Fibroblast of lung (primary cell): ENCODE results near the gene NOX4. TPM values are rescaled to one million over a fixed set of nuclear protein-coding genes. Genes with fewer than 3 reads are reported as not detected.
"Not testable (repeated sequence)": the region's sequence is repeated elsewhere in the genome, so short reads cannot be mapped to it uniquely, and the experiment has no call there.

Experiments used
- DNase-seq, 2 donors: peaks; one replicate each; pipeline versions ENCODE4 v3.0.0 to v3.0.0-alpha.2; 2010; ENCODE audit warnings: low read depth in 2 of 2
- H2AFZ ChIP-seq: 2 replicates; pipeline ENCODE4 v1.5.1; 2012; ENCODE audit warnings: low read length, control low read depth, inconsistent platforms
- H3K27ac ChIP-seq: 2 replicates; pipeline ENCODE4 v1.5.1; 2011; ENCODE audit warnings: low read length, control low read depth; ENCODE audit not compliant: insufficient read depth
- H3K27me3 ChIP-seq: 2 replicates; pipeline ENCODE4 v1.5.1; 2011; ENCODE audit warnings: mild to moderate bottlenecking, low read length; ENCODE audit not compliant: control insufficient read depth, insufficient read depth
- H3K36me3 ChIP-seq: 2 replicates; pipeline ENCODE4 v1.5.1; 2011; ENCODE audit warnings: low read length; ENCODE audit not compliant: control insufficient read depth, insufficient read depth
- H3K4me1 ChIP-seq: 2 replicates; pipeline ENCODE4 v1.5.1; 2011; ENCODE audit warnings: low read length; ENCODE audit not compliant: control insufficient read depth, insufficient read depth; ENCODE audit errors: extremely low read depth
- H3K4me2 ChIP-seq: 2 replicates; pipeline ENCODE4 v1.5.1; 2011; ENCODE audit warnings: low read length, control low read depth; ENCODE audit not compliant: insufficient read depth; ENCODE audit errors: extremely low read depth
- H3K4me3 ChIP-seq, 4 experiments: fragments of 200-600 bp in 1 of 4; sonication (generic) in 1 of 4; replicated peaks in 1 of 4; 2 replicates each; pipeline ENCODE4 v1.5.1; 2011 to 2016; ENCODE audit warnings: low read length in 4 of 4, low read depth in 3 of 4, mild to moderate bottlenecking in 3 of 4, control low read depth in 2 of 4, inconsistent platforms in 1 of 4, mixed read lengths in 1 of 4; ENCODE audit not compliant: insufficient read depth in 1 of 4; ENCODE audit errors: control extremely low read depth in 1 of 4
- H3K79me2 ChIP-seq: 2 replicates; pipeline ENCODE4 v1.5.1; 2012; ENCODE audit warnings: mild to moderate bottlenecking, low read length, inconsistent platforms; ENCODE audit not compliant: control insufficient read depth, insufficient read depth
- H3K9ac ChIP-seq: 2 replicates; pipeline ENCODE4 v1.5.1; 2011; ENCODE audit warnings: mild to moderate bottlenecking, low read length, control low read depth; ENCODE audit not compliant: insufficient read depth
- H3K9me3 ChIP-seq: 2 replicates; pipeline ENCODE4 v1.5.1; 2012; ENCODE audit warnings: low read depth, low read length; ENCODE audit not compliant: control insufficient read depth, insufficient read depth
- H4K20me1 ChIP-seq: 2 replicates; pipeline ENCODE4 v1.5.1; 2011; ENCODE audit warnings: low read length; ENCODE audit not compliant: control insufficient read depth, insufficient read depth; ENCODE audit errors: extremely low read depth
- CTCF ChIP-seq, 2 donors: IDR thresholded peaks in 1 of 2; conservative IDR thresholded peaks in 1 of 2; 1 replicate in 1 of 2; 2 replicates in 1 of 2; pipeline ENCODE4 v1.5.1; 2011 to 2012; ENCODE audit warnings: low read length in 2 of 2, control low read depth in 1 of 2, inconsistent platforms in 1 of 2, low read depth in 1 of 2, mild to moderate bottlenecking in 1 of 2
- EZH2 ChIP-seq: IDR thresholded peaks from 2 replicates; pipeline ENCODE4 v1.5.1; 2012; ENCODE audit warnings: low read length, control low read depth, mild to moderate bottlenecking; ENCODE audit errors: missing control alignments
- polyA plus RNA-seq, 2 donors: library from polyadenylated mRNA; depleted of rRNA in 1 of 2; stranded (reverse) in 1 of 2; unstranded in 1 of 2; fragments of >200 nt; gene quantifications; 2 replicates each; pipeline ENCODE4 v1.2.1, GENCODE V29; 2011 to 2012; ENCODE audit warnings: missing spikeins in 1 of 2
- total RNA-seq: library from RNA; depleted of rRNA; stranded (reverse); fragments of >200 nt; gene quantifications from 2 replicates; pipeline ENCODE4 v1.2.1, GENCODE V29; 2014

The NOX4 gene
- total and polyA plus RNA-seq, 2 donors (not counting 1 experiment from before 2014, with no cell fraction given), result 0.49 to 0.50 TPM

GRCh38 chr11:89347071-89347470 lies 144.1 kb downstream of the NOX4 start:
- Histone ChIP-seq H3K9me3 (no peaks in the 10 kb centered on the region), H3K79me2 (no peaks in the 10 kb centered on the region), H3K36me3 (no peaks in the 10 kb centered on the region), H3K27me3 (no peaks in the 10 kb centered on the region), H2AFZ (no peak overlapping the region), H3K4me1 (no peaks in the 10 kb centered on the region), H3K9ac (no peak overlapping the region), H3K4me2 (no peak overlapping the region), H4K20me1 (no peaks in the 10 kb centered on the region), H3K27ac (no peak overlapping the region), H3K4me3 (no peak overlapping the region)
- TF ChIP-seq EZH2 (no peak), CTCF (conservative IDR thresholded peaks at IDR 0.05 in 1 of 2, IDR thresholded peaks at IDR 0.05 in 1 of 2; ENCODE audit: low read depth in 1 of 2, low read length in 2 of 2) (no peak)
- DNase-seq, result peak in 1 of 2 donors; percentile 91

GRCh38 chr11:89346601-89347000 lies 144.6 kb downstream of the NOX4 start:
- Histone ChIP-seq H3K36me3 (no peaks in the 10 kb centered on the region), H2AFZ (no peak overlapping the region), H3K79me2 (no peaks in the 10 kb centered on the region), H3K9me3 (no peaks in the 10 kb centered on the region), H4K20me1 (no peaks in the 10 kb centered on the region), H3K9ac (no peak overlapping the region), H3K4me1 (no peaks in the 10 kb centered on the region), H3K27ac (no peak overlapping the region), H3K4me3 (no peak overlapping the region), H3K4me2 (no peak overlapping the region), H3K27me3 (no peaks in the 10 kb centered on the region)
- TF ChIP-seq EZH2, result no peak
- TF ChIP-seq CTCF (conservative IDR thresholded peaks at IDR 0.05 in 1 of 2, IDR thresholded peaks at IDR 0.05 in 1 of 2; ENCODE audit: low read depth in 1 of 2, low read length in 2 of 2), result no peak
- DNase-seq, result peak in 1 of 2 donors; percentile 56

- not testable (repeated sequence) for H3K4me2 ChIP-seq, H3K4me3 ChIP-seq, H3K9ac ChIP-seq, H4K20me1 ChIP-seq, H3K4me1 ChIP-seq, H3K27me3 ChIP-seq, H3K36me3 ChIP-seq, H2AFZ ChIP-seq, H3K9me3 ChIP-seq, H3K79me2 ChIP-seq, H3K27ac ChIP-seq
- peak; percentile 46 to 85 for DNase-seq
These were observed 148.1 kb downstream of the NOX4 start for GRCh38 chr11:89342880-89343572.

- not testable (repeated sequence) for H3K4me2 ChIP-seq, H3K79me2 ChIP-seq, H3K27me3 ChIP-seq, H3K4me1 ChIP-seq, H3K4me3 ChIP-seq, H3K27ac ChIP-seq, H3K36me3 ChIP-seq, H3K9me3 ChIP-seq, H4K20me1 ChIP-seq, H3K9ac ChIP-seq, H2AFZ ChIP-seq
- DNase-seq, result peak; percentile 58 to 80
These were observed 150.7 kb downstream of the NOX4 start for GRCh38 chr11:89340450-89340849.

GRCh38 chr11:89338073-89338472 lies 153.1 kb downstream of the NOX4 start:
- not testable (repeated sequence) for H2AFZ ChIP-seq, H3K27ac ChIP-seq, H3K4me3 ChIP-seq, H3K9me3 ChIP-seq, H3K4me2 ChIP-seq, H3K79me2 ChIP-seq, H4K20me1 ChIP-seq, DNase-seq, H3K4me1 ChIP-seq, H3K9ac ChIP-seq, H3K36me3 ChIP-seq, H3K27me3 ChIP-seq
